Measurements from ENCODE around the gene HSPB2. TPM values are rescaled to one million over a fixed set of nuclear protein-coding genes. Genes with fewer than 3 reads are reported as not detected.

Gene HSPB2
- total and polyA plus RNA-seq, 7 donors = 20.2 to 55.5 (median 25.0) TPM

GRCh38 chr11:111917312-111917711, 4.8 kb downstream of the HSPB2 start:
- intact Hi-C loops (cut with DNase I) = no loop called here
- Histone ChIP-seq H3K4me1 (peaks cover 61% of the 10 kb centered on the region), H3K27ac (peak overlapping the region; percentile 91), H3K9me3 (no peaks in the 10 kb centered on the region), H3K36me3 (ENCODE audit: insufficient read depth in 1 of 2, low read depth in 1 of 2) (no peaks in the 10 kb centered on the region), H3K27me3 (ENCODE audit: insufficient read depth in 3 of 3, low read length in 2 of 3) (no peaks in the 10 kb centered on the region), H3K4me3 (no peak overlapping the region)
- WGBS, 3 donors = 88 to 95% (median 88%) methylated on average over 2 of the region's 2 CpGs
- DNase-seq = no peak
- ATAC-seq = no peak
- TF ChIP-seq CTCF (IDR thresholded peaks at IDR 0.05) = no peak

- Histone ChIP-seq H3K9me3 (no peaks in the 10 kb centered on the region), H3K27me3 (ENCODE audit: insufficient read depth in 3 of 3, low read length in 2 of 3) (no peaks in the 10 kb centered on the region), H3K36me3 (ENCODE audit: insufficient read depth in 1 of 2, low read depth in 1 of 2) (no peaks in the 10 kb centered on the region), H3K27ac (peak overlapping the region; percentile 91), H3K4me3 (peak overlapping the region; percentile 59), H3K4me1 (peaks cover 65% of the 10 kb centered on the region)
- ATAC-seq (no peak), DNase-seq (no peak)
- intact Hi-C loops (cut with DNase I) = no loop called here
- WGBS, 3 donors = 88 to 93% (median 91%) methylated on average over 3 of the region's 3 CpGs
- no peak for TF ChIP-seq CTCF (IDR thresholded peaks at IDR 0.05)
Observed at GRCh38 chr11:111917788-111918187, 5.3 kb downstream of the HSPB2 start.

GRCh38 chr11:111918390-111919256, 6.1 kb downstream of the HSPB2 start, which contains the start of gene C11orf52:
C11orf52 (plus strand) TSS chr11:111918913; CDS start chr11:111918973, 60 bp downstream.
- Histone ChIP-seq H3K4me3 (peak within 1 kb of the TSS; percentile 59), H3K36me3 (ENCODE audit: insufficient read depth in 1 of 2, low read depth in 1 of 2) (no peaks in the 10 kb centered on the region), H3K9me3 (no peaks in the 10 kb centered on the region), H3K27me3 (ENCODE audit: insufficient read depth in 3 of 3, low read length in 2 of 3) (no peaks in the 10 kb centered on the region), H3K4me1 (peaks cover 72% of the 10 kb centered on the region), H3K27ac (peak within 1 kb of the TSS; percentile 91)
- 29 to 37% (median 31%) methylated on average over 19 of the region's 19 CpGs for WGBS, 3 donors
- intact Hi-C loops (cut with DNase I) = no loop called here
- ATAC-seq (peak; percentile 82 to 87 (median 86)), DNase-seq (peak; percentile 62 to 81)
- TF ChIP-seq CTCF (IDR thresholded peaks at IDR 0.05) = no peak

- WGBS, 3 donors = 29 to 56% (median 31%) methylated on average over 2 of the region's 2 CpGs
- no peak for TF ChIP-seq CTCF (IDR thresholded peaks at IDR 0.05)
- ATAC-seq = no peak
- intact Hi-C loops (cut with DNase I) = no loop called here
- no peaks in the 10 kb centered on the region for H3K36me3 ChIP-seq (ENCODE audit: insufficient read depth in 1 of 2, low read depth in 1 of 2)
- no peaks in the 10 kb centered on the region for H3K9me3 ChIP-seq
- H3K27ac ChIP-seq = peak overlapping the region; percentile 91
- H3K27me3 ChIP-seq (ENCODE audit: insufficient read depth in 3 of 3, low read length in 2 of 3) = no peaks in the 10 kb centered on the region
- H3K4me3 ChIP-seq = no peak overlapping the region
- no peak for DNase-seq
- H3K4me1 ChIP-seq = peaks cover 79% of the 10 kb centered on the region
Observed at GRCh38 chr11:111920908-111921307, 8.4 kb downstream of the HSPB2 start.
